Choroid plexus epithelial cell (primary cell): ENCODE measurements around the gene DCTN5.

Source experiments
- DNase-seq: peaks from one replicate; pipeline ENCODE4 v3.0.0-alpha.2; 2010; ENCODE audit warnings: low read depth
- H3K4me3 ChIP-seq: 2 replicates; pipeline ENCODE4 v1.5.1; 2011; ENCODE audit warnings: low read depth, mild to moderate bottlenecking, control low read depth, low read length, moderate library complexity
- CTCF ChIP-seq: conservative IDR thresholded peaks from 2 replicates; pipeline ENCODE4 v1.5.1; 2011; ENCODE audit warnings: low read depth, mild to moderate bottlenecking, control low read depth, inconsistent platforms, low read length, moderate library complexity

The DCTN5 gene

DNA sequence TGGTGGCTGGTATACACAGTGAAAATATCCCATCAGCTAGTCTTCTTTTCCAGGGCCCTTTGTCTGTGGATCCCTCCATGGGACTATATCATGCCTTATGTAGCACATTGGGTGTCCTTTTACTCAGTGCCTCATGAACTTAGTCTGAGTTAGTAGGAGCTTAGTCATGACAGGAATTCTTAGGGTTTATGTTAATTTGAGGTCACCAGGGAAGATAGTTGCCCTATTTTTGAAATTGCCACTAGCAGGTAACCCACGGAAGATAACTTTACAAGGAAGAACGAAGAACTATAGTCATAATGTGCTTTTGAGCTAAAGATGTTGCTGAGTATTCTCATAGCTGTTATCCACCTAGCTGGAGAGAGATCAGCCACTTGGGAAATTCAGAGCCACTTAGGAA lies 22.7 kb downstream of the DCTN5 start:
- no peak overlapping the region for H3K4me3 ChIP-seq
- no peak for TF ChIP-seq CTCF
- no peak for DNase-seq

DNA sequence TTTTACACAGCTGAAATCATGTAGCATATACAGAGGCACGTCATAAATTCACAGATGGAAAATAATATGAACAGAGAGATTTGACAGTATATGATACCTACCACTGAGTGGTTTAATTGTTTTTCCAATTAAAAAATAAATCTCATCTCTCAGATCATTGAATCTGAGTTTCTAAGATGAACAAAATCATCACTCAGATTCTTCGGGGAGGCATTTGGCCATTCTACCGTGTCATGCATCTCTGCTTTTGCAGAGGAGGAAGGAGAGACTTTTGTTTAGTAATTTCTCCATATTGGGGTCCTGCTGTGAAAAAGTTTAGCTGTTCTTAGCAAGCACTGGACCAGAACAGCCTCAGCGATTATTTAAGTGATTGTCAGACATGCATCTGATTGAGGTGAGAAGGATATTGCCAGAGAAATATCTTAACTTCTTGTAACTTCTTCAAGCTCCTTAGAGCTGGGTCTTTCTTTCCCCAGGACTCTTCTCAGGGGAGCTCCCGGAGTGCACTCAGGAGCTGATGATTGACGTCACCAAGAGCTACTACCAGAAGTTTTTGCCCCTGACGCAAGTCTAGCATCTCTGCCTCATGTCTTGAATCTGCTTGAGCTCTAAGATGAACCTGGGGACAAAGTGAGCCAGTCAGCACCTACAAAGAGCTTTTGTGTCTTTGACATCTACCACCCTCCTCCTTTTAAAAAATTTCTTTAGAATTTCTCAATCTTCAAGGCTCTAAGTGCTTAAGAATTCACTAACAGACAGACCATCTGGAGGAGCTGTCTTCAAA lies 25.5 kb downstream of the DCTN5 start:
- TF ChIP-seq CTCF, result no peak
- H3K4me3 ChIP-seq, result no peak overlapping the region
- no peak for DNase-seq

- no peak overlapping the region for H3K4me3 ChIP-seq
- TF ChIP-seq CTCF, result no peak
- no peak for DNase-seq
Measured at GRCh38 chr16:23667355-23667659, 26.0 kb downstream of the DCTN5 start.

- TF ChIP-seq CTCF, result no peak
- DNase-seq, result no peak
Measured at GRCh38 chr16:23668225-23668624, 27.0 kb downstream of the DCTN5 start.

DNA sequence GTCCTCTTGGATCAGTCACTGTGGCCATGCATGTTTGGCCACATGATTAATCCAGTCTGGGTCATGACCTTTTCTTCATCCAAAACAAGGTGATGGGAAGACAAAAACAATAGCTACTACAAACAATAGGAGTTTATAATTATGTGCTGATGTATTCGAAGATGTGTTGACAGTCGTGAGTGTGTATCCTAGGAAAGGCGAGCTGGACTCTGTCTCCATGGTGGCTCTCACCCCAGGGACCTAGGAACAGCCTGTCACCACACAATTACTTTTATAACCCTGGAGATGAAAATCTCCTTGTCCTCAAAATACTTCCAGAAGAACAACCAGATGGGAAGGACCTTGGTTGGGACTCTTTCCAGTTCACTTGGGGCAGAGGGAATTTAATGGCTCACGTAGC lies 27.6 kb downstream of the DCTN5 start:
- no peak overlapping the region for H3K4me3 ChIP-seq
- no peak for TF ChIP-seq CTCF
- DNase-seq, result no peak

More at GRCh38 chr16:23668225-23668624, 27.0 kb downstream of the DCTN5 start:
- no peak overlapping the region for H3K4me3 ChIP-seq

GRCh38 chr16:23670137-23670776 lies 29.0 kb downstream of the DCTN5 start:
- no peak for TF ChIP-seq CTCF
- H3K4me3 ChIP-seq, result no peak overlapping the region
- DNase-seq, result peak; percentile 75
